ENCODE results near the gene SNCA.

The SNCA gene

GRCh38 chr4:89681219-89681618 is 155.7 kb downstream of the SNCA start:
- 98% methylated on average over 6 of the region's 8 CpGs for WGBS (ENCODE audit: insufficient coverage)
- H3K27me3 ChIP-seq (replicated peaks in 2 of 5; ENCODE audit: control insufficient read depth in 4 of 5, insufficient read depth in 5 of 5, low read length in 4 of 5), result no peaks in the 10 kb centered on the region
- peaks cover 0 to 2% (median 0%) of the 10 kb centered on the region in 5 experiments for H3K9me3 ChIP-seq (ENCODE audit: control extremely low read depth in 1 of 5, control insufficient read depth in 4 of 5, insufficient read depth in 2 of 5, low read depth in 1 of 5, low read length in 4 of 5)
- CTCF ChIA-PET, result no interaction called here
- no peak overlapping the region for H3K4me3 ChIP-seq (ENCODE audit: control insufficient read depth in 1 of 7, extremely low read depth in 1 of 7, insufficient read depth in 4 of 7, low read depth in 2 of 7, low read length in 6 of 7)
- no peaks in the 10 kb centered on the region for H3K4me1 ChIP-seq (ENCODE audit: control extremely low read depth in 1 of 4, control insufficient read depth in 4 of 4, insufficient read depth in 4 of 4, low read length in 3 of 4)
- H3K27ac ChIP-seq (ENCODE audit: insufficient read depth in 1 of 2, low read depth in 1 of 2, low read length in 2 of 2, poor library complexity in 1 of 2, severe bottlenecking in 2 of 2), result no peak overlapping the region
- no peaks in the 10 kb centered on the region for H3K36me3 ChIP-seq (ENCODE audit: control insufficient read depth in 4 of 4, insufficient read depth in 4 of 4, low read length in 3 of 4)
- no peak for DNase-seq
- POLR2A ChIA-PET, result no interaction called here

GRCh38 chr4:89674876-89675459 is 162.0 kb downstream of the SNCA start:
- ChIA-PET POLR2A (no interaction called here), CTCF (interaction anchor here (1.0 kb wide), 1 partner anchor 18 kb away, joined by 3 read pairs; no protein-coding TSS in a partner anchor)

More at GRCh38 chr4:89674876-89675459, 162.0 kb downstream of the SNCA start:
- no peaks in the 10 kb centered on the region for H3K36me3 ChIP-seq (ENCODE audit: control insufficient read depth in 4 of 4, insufficient read depth in 4 of 4, low read length in 3 of 4)
- H3K4me1 ChIP-seq (ENCODE audit: control extremely low read depth in 1 of 4, control insufficient read depth in 4 of 4, insufficient read depth in 4 of 4, low read length in 3 of 4), result no peaks in the 10 kb centered on the region
- no peak overlapping the region for H3K4me3 ChIP-seq (ENCODE audit: control insufficient read depth in 1 of 7, extremely low read depth in 1 of 7, insufficient read depth in 4 of 7, low read depth in 2 of 7, low read length in 6 of 7)
- 98% methylated on average over 6 of the region's 9 CpGs for WGBS (ENCODE audit: insufficient coverage)
- no peak overlapping the region for H3K27ac ChIP-seq (ENCODE audit: insufficient read depth in 1 of 2, low read depth in 1 of 2, low read length in 2 of 2, poor library complexity in 1 of 2, severe bottlenecking in 2 of 2)
- no peak for DNase-seq
- peaks cover 0 to 2% (median 0%) of the 10 kb centered on the region in 5 experiments for H3K9me3 ChIP-seq (ENCODE audit: control extremely low read depth in 1 of 5, control insufficient read depth in 4 of 5, insufficient read depth in 2 of 5, low read depth in 1 of 5, low read length in 4 of 5)
- no peaks in the 10 kb centered on the region for H3K27me3 ChIP-seq (replicated peaks in 2 of 5; ENCODE audit: control insufficient read depth in 4 of 5, insufficient read depth in 5 of 5, low read length in 4 of 5)
